Measurements from ENCODE around the gene THADA.

DNA sequence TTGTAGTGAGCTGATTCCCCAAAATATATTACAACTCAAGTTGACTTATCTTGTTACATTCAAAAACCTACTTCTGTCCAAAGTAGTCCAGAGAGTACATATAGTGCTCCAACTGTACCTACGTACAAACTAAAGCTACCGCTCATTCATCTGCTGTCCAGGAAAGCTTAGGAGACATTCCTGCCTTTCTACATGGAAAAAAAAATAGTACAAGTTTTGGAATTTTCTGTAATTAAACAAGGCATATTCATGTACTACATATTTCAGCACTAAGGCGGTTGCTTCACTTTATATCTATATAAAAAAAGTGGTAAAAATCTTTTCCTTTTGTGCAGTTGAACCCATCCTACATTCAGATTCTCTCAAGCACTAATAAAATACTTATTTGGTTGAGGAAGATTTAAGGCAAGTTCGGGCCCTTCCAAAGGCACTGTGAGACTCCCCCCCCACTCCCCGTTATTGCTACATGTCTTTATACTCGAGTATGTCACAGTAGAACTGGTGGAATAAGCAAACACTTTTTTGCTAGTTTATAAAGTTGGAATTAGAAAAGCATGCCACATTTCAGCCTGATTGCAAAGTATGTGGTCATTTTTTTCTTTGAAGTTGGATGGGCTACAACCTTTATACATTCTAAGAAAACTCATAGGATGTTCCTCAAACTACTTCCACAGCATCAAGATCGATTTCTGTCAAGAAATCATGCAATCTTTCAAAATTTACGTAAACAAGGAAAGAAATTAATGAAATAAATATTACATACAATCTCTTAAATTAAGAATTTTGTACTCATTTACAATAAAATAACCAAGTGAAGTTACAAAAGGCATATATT lies 373.1 kb downstream of the THADA start:
- TF ChIP-seq POLR2A (IDR thresholded peaks at IDR 0.05) (no peak), POLR2AphosphoS5 (IDR thresholded peaks at IDR 0.05) (no peak), EP300 (IDR thresholded peaks at IDR 0.05) (peak in 3 of 4 donors; percentile 25 to 72 (median 63))
- TF ChIP-seq, protein P1, sequence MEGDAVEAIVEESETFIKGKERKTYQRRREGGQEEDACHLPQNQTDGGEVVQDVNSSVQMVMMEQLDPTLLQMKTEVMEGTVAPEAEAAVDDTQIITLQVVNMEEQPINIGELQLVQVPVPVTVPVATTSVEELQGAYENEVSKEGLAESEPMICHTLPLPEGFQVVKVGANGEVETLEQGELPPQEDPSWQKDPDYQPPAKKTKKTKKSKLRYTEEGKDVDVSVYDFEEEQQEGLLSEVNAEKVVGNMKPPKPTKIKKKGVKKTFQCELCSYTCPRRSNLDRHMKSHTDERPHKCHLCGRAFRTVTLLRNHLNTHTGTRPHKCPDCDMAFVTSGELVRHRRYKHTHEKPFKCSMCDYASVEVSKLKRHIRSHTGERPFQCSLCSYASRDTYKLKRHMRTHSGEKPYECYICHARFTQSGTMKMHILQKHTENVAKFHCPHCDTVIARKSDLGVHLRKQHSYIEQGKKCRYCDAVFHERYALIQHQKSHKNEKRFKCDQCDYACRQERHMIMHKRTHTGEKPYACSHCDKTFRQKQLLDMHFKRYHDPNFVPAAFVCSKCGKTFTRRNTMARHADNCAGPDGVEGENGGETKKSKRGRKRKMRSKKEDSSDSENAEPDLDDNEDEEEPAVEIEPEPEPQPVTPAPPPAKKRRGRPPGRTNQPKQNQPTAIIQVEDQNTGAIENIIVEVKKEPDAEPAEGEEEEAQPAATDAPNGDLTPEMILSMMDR (IDR thresholded peaks at IDR 0.05) = no peak
